Stimulated activated CD4-positive, alpha-beta T cell treated with anti-CD3 and anti-CD28 coated beads, Interleukin-4, amount 100 ng/mL, for 24 hours (primary cell): ENCODE results near the gene CHFR.
A peak's percentile ranks its signal among the peaks of the same experiment; 100 is the strongest.
"Not testable (repeated sequence)": the region's sequence is repeated elsewhere in the genome, so short reads cannot be mapped to it uniquely, and the experiment has no call there.

Experiments
- DNase-seq: peaks from one replicate; pipeline ENCODE4 v3.0.0-alpha.2; 2020

CHFR gene

DNA sequence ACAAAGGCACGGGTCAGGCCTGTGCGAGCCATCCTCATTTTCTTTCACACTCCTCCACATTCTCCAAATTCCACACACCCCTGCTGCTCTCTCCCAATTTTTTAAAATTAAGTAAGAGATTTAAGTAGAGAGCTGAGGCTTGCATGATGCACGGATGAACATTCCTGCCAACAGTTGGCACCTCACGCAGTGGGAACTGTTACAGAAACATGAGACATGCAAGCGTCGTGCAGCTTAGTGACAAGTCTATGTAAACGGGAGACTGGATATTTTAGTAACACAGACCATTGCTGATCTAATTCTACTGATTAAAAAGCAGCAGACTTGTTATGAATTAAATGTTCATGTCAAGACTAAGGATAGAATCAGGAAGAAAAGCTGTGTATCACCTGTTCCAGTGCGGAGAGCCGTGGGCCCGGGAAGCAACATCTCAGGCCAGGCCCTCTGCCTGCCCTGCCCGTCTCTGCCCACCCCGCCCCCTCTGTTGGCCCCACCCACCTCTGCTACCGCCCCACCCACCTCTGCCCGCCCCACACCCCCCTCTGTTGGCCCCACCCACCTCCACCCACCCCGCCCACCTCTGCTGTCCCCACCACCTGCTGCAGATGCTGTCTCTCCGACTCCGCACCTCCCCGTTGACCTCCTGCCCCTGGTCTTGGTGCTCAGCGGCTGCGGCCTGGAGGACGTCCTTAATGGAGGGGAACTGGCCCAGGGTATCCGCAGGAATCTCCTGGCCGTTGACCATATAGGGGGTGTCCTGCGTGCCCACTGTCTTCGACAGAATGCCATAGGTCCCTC is 79.9 kb downstream of the CHFR start:
- DNase-seq, result no peak

GRCh38 chr12:132806857-132807256 is 80.5 kb downstream of the CHFR start:
- DNase-seq, result peak; percentile 41

DNA sequence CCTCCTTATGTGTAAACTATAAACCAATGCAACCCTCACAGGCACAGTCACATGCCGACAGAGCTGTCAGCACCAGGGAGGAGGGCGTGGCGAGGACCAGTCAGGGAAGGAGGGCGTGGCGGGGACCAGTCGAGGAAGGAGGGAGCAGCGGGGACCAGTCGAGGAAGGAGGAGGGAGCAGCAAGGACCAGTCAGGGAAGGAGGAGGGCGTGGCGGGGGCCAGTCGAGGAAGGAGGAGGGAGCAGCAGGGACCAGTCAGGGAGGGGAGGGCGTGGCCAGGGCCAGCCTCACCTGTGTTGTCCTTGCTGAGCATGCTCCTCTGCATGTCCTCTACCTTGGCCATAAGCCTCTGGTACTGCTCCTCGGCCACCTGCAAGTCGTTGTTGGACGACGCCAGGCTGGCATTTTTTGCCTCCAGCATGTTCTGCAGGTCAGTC is 83.0 kb downstream of the CHFR start:
- DNase-seq, result no peak

- no peak for DNase-seq
Observed at GRCh38 chr12:132803888-132804287, 83.5 kb downstream of the CHFR start.

DNA sequence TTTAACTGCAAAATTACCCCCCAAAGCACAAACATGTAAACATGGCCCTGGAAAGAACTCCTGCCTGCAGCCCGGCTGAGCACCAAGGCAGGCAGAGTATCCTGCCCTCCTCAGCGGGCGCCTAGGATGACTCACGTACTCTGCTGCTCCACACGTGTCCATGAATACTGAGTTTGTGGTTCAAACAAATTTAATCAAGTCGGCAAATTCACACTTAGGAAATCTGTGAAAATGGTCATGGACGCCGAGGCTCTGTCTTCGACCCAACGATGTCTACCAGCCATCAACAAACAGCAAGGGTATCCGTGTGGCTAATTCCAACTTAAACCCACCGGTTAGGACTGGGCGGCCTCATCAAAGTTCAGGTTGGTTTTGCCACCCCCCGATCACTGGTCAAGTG is 84.3 kb downstream of the CHFR start:
- no peak for DNase-seq

DNA sequence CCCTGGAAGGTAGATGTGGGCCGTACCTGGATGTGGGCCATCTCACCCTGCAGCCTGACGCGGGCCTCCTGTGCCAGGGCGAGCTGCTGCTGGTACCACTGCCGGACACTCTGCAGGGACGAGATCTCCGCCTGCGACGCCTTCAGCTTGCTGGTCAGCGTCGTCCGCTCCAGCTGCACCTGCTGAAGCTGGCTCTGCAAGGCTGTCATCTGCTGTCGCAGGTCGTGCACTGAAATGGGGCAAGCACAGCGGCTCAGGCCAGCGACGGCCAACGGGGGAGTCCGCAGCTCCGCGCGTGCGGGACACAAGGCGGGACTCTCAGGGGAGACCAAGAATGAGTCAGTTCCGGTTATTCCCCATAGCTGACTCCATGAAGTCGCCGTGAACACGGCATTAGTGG is 85.7 kb downstream of the CHFR start:
- DNase-seq, result no peak

- DNase-seq, result no peak
Observed at GRCh38 chr12:132798836-132799235, 88.6 kb downstream of the CHFR start.

DNA sequence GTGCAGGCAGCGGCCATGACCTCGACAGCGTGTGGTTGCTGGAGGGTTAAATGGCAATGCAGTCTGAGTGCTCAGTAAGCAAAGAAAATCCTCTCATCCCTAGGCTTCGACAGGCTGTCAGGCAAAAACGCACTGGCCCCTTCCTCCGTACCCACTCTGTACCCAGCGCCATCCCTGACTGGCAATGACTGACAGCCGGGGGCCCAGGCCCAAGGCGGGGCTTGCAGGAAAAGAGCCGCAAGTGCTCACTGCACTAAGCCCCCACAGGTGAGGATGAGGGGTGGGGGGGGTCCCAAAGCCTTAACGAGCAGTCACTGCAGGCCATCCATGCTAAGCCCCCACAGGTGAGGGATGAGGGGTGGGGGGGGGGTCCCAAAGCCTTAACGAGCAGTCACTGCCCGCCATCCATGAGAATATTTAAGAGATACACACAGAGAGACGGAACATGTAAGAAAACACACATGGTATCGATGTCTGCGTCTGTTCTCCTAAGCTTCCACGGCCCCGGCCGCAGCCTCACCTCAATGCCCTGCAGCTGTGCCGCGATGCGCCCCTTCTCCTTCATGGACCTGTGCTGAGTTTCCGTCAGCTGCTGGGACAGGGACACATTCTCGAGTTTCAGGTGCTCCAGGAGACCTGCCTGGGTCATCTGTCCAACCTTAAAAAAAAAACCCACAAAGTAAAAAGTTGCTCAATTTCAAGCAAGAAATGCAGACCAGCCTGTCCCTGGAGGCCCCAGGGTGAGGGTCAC is 89.4 kb downstream of the CHFR start:
- no peak for DNase-seq

GRCh38 chr12:132795847-132796246 is 91.6 kb downstream of the CHFR start:
- DNase-seq, result no peak

DNA sequence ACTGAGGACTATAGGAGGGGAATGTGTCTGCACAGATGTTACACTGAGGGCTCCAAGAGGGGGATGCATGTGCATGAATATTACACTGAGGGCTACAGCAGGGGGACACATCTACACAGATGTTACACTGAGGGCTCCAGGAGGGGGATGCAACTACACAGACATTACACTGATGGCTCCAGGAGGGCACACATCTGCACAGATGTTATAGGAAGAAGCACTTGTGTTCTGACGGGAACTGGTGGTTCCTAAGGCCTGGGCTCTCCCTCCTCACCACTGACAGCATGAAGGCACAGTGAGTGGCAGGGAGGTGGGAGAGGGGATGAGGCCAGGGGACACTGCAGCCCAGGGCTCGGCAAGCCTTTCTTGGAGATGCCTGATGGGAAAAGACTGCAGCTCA is 95.5 kb downstream of the CHFR start:
- not testable (repeated sequence) for DNase-seq

DNA sequence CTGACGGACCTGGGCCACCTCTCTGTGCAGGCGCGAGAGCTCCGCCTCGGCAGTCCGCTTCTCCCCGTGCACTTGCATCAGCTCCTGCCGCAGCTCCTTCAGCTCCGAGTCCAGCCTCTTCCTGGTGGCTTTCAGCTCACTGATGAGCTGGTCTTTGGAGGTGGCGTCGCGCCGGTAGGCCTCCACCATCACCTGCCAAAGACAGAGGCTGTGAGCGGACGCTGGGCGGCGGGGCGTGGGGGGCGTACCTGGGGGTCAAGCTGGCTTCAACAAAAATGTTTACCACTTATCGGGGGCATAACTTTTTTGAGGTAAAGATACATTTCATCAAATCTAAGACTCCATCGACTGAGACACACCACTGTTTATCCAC is 98.3 kb downstream of the CHFR start:
- DNase-seq, result no peak

DNA sequence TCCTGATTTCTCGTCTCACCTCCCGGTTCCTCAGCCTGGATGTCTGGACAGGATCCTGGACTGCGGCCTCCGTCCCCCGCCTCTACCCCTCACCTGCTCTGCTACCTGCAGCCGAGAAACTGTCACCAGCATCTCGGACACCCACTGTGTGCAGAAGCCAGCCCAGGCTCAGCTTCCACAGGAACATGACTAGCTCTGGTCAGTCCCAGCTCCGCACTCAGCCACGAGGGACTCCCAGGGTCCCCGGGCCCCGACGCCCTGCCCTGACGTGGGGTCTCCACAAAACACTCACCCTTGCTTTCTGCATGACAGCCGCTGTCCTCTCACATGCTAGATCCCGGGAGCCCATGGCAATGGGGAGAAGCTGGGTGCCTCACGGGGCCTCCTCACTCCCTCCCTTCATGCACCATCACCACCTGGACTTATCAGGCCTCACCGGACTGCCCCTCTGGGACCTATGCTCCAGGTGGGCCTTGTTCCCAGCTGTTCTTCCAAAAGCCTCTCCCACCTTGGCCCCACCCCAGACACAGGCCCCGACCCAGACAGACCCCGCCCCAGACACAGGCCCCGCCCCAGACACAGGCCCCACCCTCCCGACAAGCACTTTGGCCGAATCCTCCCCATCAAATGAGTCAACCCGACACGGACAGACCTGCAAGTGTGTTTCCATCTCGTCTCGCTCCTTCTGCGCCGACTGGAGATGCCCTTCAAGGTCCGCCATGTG is 98.9 kb downstream of the CHFR start:
- DNase-seq, result no peak

DNA sequence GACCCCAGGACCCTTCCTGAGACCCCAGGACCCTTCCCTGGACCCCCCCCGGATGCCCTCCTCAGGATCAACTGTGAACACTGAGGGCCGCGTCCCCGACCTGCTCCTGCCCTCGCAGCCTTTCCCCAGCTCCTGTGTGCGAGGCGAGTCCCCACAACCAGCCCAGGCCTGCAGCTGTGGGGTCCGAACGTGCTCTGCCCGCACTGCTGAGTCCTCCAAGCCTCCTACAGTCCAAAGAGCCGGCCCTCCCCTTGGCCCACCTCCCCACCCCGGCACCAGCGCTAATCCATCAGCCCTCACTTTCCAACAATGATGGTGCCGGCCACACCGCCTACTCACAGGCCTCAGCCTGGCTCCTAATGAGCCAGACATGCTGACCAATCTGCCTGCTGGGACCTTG is 99.5 kb downstream of the CHFR start:
- DNase-seq, result no peak

DNA sequence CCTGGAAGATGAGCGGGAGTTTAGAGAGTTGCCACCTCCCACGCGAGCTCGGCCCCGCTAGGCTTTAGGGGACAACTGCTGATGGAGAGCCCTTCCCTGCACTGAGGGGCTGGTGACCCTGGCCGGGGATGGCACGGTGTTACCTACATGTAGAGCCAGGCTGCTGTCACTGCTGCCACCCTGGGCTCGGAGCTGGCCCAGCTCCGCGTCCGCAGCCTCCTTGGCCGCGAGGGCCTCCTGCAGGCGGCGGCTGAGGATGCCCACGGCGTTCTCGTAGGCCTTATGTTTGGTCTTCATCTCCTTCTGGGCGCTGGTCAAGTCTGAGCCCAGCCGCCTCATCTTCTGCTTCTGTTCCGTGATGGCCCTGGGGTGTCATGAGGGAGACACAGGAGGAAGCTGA is 101.2 kb downstream of the CHFR start:
- DNase-seq, result no peak

- no peak for DNase-seq
Observed at GRCh38 chr12:132784580-132784979, 102.8 kb downstream of the CHFR start.

DNA sequence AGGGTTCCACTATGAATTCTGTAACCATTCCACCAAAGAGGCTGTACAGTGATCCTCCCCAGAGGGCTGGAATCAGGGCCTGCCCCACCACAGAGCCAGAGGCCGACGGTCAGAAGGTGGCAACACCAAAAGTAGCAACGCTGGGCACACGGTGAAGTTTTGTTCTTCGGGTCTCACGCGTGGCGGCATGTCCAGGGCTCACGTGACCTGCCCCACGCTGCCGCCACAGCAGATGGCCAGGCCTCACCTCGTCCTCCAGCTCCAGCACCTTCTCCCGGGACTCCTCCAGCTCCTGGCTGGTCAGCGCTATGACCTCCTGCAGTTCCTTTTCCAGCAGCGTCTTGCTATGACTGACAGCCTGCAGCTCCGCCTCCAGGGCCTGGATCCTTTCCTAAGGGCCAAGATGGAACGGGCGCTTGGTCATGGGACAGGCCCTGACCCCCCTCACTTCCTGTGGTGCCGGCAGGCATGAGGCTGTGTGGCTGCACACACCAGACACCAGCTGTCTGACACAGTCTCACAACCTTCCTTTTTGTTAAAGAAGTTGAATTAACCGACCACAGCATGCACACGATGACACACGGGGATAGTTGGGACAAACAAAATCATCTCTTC is 103.4 kb downstream of the CHFR start:
- DNase-seq, result no peak
